CD1c-positive myeloid dendritic cell (primary cell): ENCODE measurements around the gene UBE2D1.
"Not testable (repeated sequence)": the region's sequence is repeated elsewhere in the genome, so short reads cannot be mapped to it uniquely, and the experiment has no call there.

ENCODE experiments used
- DNase-seq: peaks from one replicate; pipeline ENCODE4 v3.0.0-alpha.2; 2016; ENCODE audit errors: extremely low spot score

UBE2D1 gene

GRCh38 chr10:58384095-58384494 lies 49.3 kb downstream of the UBE2D1 start:
- peak; percentile 90 for DNase-seq

GRCh38 chr10:58384544-58384998 lies 49.8 kb downstream of the UBE2D1 start:
- DNase-seq = no peak

- DNase-seq = peak; percentile 96
These were observed 50.4 kb downstream of the UBE2D1 start, which contains the start of gene TFAM for GRCh38 chr10:58384999-58385783. TFAM (plus strand) TSS chr10:58385410; CDS start chr10:58385548, 138 bp downstream.

GRCh38 chr10:58385784-58386112 lies 50.9 kb downstream of the UBE2D1 start:
- peak; percentile 18 for DNase-seq

- no peak for DNase-seq
These were observed 54.2 kb downstream of the UBE2D1 start for GRCh38 chr10:58389024-58389423.

- no peak for DNase-seq
These were observed 58.5 kb downstream of the UBE2D1 start for GRCh38 chr10:58393317-58393716.

- no peak for DNase-seq
These were observed 59.7 kb downstream of the UBE2D1 start for GRCh38 chr10:58394471-58394870.

- no peak for DNase-seq
These were observed 61.3 kb downstream of the UBE2D1 start for GRCh38 chr10:58396057-58396456.

- DNase-seq = no peak
These were observed 63.0 kb downstream of the UBE2D1 start for GRCh38 chr10:58397830-58398229.

- DNase-seq = peak; percentile 18
These were observed 64.6 kb downstream of the UBE2D1 start for GRCh38 chr10:58399410-58399809.

GRCh38 chr10:58400609-58401008 lies 65.8 kb downstream of the UBE2D1 start:
- DNase-seq = no peak

GRCh38 chr10:58404001-58404400 lies 69.2 kb downstream of the UBE2D1 start:
- DNase-seq = no peak

- DNase-seq = no peak
These were observed 75.3 kb downstream of the UBE2D1 start for GRCh38 chr10:58409956-58410610.

- DNase-seq = no peak
These were observed 77.7 kb downstream of the UBE2D1 start for GRCh38 chr10:58412502-58412961.

GRCh38 chr10:58414270-58415041 lies 79.7 kb downstream of the UBE2D1 start:
- DNase-seq = no peak

GRCh38 chr10:58415757-58416156 lies 81.0 kb downstream of the UBE2D1 start:
- DNase-seq = no peak

GRCh38 chr10:58417902-58418301 lies 83.1 kb downstream of the UBE2D1 start:
- DNase-seq = not testable (repeated sequence)
